NCI-H2196 treated with DMSO at 0.1 percent for 48 hours (cell line): ENCODE data around the gene CTSF.
A peak's percentile ranks its signal among the peaks of the same experiment; 100 is the strongest.
"Not testable (repeated sequence)": the region's sequence is repeated elsewhere in the genome, so short reads cannot be mapped to it uniquely, and the experiment has no call there.

Experiments
- DNase-seq: peaks from one replicate; lab custom pipeline; 2025; ENCODE audit not compliant: unreplicated experiment; lab: John Stamatoyannopoulos, UW

The CTSF gene

DNA sequence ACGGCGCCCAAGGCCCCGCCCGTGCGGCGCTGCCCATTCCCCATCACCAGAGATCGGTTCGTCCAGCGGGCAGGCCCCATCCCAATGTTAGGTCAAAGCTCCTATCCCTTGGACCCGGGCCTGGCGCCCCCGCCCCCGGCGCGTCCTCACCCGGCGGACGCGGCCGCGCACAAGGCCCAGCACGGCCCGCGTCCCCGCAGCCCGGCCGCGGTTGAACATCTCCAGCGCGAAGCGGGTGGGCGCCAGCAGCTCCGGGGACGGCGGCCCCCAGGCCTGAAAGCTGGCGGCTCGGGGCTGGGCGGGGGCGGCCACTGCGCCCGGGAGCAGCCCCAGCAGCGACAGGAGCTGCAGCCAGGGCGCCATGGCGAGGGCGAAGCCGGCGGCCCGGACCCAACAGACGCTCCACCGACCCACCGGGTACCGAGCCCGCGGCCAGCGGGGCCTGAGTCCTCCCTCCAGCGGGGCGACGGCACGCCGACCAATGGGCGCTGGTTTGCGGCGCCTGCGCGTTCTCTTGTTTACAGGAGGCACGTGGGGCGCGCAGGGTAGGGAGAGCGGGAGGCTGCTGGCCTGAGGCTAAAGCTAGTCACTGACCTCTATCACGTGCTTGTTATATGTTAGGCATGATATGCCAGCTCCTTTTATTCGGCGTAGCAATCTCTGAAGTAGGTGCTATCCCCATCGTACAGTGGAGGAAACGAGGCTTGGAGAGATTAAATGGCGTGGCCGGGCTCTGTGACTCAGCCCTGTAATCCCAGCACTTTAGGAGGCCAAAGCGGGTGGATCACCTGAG lies at the start of gene CTSF:
Gene CTSF, minus strand, starts transcription at position 483 of the 793 bp plus-strand sequence. Its CDS starts 120 bp downstream, at position 363.
- DNase-seq: peak; percentile 85

- no peak for DNase-seq
Observed at GRCh38 chr11:66617155-66617834, 48.9 kb upstream of the CTSF start.

DNA sequence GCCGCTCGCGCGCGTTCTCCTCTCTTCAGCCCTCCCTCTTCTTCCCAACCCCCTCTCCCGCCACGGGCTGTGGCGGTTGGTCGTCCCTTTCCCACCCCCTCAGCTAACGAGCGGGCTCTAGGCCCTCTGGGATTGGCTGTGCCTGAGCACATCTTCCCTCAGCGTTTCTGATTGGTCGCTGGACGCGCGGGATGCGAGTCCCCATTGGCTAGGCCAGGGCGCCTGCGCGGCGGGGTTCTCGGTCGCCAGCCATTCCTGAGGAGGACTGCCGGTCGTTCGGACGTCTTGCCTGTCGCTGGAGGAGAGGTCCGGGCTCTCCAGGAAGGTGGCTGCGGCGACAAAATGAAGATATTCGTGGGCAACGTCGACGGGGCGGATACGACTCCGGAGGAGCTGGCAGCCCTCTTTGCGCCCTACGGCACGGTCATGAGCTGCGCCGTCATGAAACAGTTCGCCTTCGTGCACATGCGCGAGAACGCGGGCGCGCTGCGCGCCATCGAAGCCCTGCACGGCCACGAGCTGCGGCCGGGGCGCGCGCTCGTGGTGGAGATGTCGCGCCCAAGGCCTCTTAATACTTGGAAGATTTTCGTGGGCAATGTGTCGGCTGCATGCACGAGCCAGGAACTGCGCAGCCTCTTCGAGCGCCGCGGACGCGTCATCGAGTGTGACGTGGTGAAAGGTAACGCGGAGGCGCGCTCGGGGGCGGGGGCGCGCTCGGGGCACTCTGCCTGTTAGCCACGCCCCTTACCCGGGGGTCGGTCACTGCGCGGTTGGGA lies 48.2 kb upstream of the CTSF start, which contains the start of gene RBM14:
Gene RBM14, plus strand, starts transcription at position 252 of the 776 bp plus-strand sequence. Its CDS starts 91 bp downstream, at position 343.
- DNase-seq: peak; percentile 98

GRCh38 chr11:66614073-66614472 lies 45.7 kb upstream of the CTSF start:
- DNase-seq: no peak

- DNase-seq: no peak
Observed at GRCh38 chr11:66612458-66612857, 44.1 kb upstream of the CTSF start.

GRCh38 chr11:66609721-66610617 lies 41.6 kb upstream of the CTSF start:
- no peak for DNase-seq

GRCh38 chr11:66607126-66607834 lies 38.9 kb upstream of the CTSF start:
- no peak for DNase-seq

GRCh38 chr11:66606608-66607007 lies 38.2 kb upstream of the CTSF start:
- DNase-seq: not testable (repeated sequence)

- no peak for DNase-seq
Observed at GRCh38 chr11:66604155-66604554, 35.7 kb upstream of the CTSF start.

DNA sequence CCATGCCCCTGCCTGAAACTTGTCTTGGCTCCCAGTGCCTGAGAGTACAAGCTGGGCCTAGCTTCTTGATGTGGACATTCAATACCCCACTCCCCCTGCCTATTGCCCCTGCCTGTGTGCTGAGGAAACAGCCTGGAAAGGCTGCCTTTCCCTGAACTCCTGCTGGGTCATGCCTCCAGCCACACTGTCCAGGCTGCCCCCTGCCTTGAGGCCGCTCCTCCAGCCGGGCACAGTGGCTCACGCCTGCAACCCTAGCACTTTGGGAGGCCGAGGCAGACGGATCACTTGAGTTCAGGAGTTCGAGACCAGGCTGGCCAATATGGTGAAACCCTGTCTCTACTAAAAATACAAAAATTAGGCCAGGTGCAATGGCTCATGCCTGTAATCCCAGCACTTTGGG lies 34.7 kb upstream of the CTSF start:
- no peak for DNase-seq

DNA sequence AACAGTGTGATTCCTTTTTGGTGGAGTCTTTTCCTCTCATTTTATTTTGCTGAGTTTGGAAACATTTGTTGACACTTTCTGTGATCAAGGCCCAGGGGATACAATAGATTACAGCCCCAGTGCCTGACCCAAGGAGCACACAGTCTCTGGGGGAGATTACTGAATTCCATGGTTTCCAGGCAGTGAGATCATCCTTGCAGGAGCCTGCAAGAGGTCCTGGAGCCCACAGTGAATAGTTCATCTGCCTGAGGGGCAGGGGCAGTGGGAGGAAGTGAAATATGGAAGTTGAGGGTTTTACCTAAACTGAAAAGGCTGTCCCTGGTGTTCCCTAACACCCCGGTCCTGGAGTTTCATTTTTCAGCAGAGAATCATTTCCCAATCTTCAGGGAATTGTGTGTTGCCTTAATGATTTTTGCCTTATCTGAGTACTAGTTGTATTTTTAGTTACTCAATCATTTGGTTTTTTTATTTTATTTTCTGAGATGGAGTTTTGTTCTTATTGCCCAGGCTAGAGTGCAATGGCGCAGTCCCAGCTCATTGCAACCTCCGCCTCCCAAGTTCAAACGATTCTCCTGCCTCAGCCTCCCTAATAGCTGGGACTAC lies 32.3 kb upstream of the CTSF start:
- DNase-seq: no peak

DNA sequence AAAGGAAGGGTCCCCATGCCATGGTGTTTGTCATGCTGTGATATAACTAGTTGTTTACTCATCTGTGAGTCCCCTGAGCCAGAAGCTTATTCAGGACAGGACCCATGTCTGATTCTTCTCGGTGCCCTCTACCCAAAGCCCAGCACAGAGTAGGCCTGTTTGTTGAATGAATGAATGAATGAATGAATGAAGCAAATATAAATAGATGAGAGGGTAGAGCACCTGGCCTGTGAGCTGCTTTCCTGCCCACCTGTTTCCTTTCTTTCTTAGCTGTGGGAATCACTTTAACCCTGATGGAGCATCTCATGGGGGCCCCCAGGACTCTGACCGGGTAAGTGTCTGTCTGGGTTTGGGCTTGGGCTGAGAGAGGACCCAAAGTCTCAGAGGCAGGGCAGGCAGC lies 31.8 kb upstream of the CTSF start:
- no peak for DNase-seq

DNA sequence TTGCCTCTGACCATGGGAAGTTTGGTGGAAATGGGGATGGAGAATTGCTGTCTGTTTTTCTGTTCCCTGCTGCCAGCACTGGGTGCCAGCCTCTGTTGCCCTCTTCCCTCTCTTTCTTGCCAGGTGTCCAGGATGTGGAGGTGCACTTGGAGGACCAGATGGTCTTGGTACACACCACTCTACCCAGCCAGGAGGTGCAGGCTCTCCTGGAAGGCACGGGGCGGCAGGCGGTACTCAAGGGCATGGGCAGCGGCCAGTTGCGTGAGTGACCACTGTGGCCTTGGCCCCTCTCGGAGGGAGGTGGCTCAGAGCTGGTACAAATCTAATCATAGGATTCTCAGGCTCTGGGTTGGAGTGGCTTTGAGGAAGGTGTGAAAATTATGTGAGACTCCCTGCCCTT lies 30.6 kb upstream of the CTSF start:
- no peak for DNase-seq

DNA sequence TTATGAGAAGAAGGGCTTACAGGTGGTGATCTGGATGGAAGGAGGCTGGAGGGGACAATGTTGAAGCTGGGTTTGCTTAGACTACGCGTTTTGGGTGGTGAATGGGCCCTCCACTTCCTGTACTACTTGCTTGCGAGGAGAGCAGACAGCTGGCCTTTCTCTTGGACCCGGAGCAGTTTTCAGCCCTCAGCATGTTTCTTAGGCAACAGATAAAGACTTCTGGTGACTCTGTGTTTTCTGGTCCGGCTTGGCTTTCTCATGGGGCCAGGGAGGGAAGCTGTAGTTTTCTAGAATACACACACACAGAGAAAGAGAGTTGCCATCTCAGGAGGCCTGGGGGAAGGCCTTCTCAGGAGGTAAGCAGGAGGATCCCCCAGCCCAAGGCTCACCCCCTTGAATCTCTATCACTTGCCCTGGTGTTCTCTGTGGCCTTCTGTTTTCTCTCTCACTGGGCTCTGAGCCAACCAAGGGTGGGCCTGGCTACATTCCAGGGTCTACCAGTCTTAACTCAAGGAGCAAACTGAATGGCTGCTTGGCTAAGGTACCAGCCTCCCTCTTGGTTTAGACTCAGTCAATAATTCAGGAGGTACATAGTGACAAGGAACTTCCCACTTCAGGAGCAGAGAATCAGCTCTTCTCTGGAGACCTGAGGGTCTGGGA lies 27.0 kb upstream of the CTSF start:
- no peak for DNase-seq

- DNase-seq: no peak
Observed at GRCh38 chr11:66593650-66594049, 25.2 kb upstream of the CTSF start.

DNA sequence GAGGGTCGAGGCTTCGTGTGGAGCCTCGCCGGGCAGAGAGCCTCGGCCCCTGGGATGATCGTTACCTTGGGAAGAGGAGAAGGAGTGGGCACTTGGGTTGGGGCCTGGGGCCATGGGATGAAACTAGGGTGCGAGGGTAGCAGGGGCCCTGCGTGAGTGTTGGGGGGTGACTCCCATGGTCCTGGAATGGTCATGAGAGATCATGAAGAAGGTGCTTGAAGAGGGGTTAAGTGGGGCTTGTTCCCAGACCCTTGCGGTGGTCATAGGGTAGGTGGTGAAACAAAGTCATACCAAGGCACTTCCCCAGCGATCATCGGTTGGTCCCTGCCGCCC lies 24.9 kb upstream of the CTSF start:
- DNase-seq: no peak

DNA sequence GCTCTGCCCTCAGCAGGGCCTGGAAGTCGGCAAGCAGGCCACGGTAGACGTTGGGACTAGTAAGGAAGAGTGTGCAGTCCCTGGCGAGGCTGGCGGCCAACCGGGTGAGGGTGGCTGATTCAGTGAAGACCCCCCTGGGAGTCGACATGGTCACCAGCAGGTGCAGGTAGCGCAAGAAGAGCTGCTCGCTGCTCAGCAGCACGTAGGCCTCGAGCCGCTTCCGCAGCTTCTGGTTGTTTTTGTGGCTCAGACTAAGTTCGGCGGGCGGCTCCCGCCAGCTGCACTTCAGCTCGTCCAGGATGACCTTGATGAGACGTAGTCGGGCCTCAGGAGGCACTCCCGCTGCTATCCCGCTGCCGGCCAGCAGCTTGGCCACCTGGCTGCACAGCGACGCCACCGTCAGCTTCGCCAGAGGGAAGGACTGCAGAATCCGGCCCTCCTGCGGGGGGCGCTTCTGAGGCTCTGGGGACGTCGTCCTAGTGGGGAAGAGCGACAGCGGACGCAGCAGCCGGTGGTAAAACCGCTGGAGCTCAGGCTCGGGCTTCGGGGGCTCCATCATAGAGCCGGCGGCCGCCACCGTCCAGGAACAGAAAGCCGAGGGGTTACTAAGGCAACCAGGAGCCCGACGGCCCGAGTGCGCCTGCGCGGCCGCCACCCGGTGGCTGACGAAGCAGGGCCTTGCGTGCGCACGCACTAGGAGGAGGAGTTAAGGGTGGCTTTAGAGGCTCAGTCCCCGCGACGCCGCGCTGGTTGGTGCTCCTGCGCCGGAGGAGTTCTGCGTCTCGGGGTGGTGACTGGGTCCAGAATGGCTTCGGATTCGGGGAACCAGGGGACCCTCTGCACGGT lies 24.3 kb upstream of the CTSF start, which contains the start of the genes CCDC87 and CCS:
Gene CCDC87, minus strand, starts transcription at position 607 of the 846 bp plus-strand sequence. Its CDS starts 48 bp downstream, at position 559.
Gene CCS, plus strand, starts transcription at position 729 of the 846 bp plus-strand sequence. Its CDS starts 77 bp downstream, at position 806.
- DNase-seq: peak; percentile 92

DNA sequence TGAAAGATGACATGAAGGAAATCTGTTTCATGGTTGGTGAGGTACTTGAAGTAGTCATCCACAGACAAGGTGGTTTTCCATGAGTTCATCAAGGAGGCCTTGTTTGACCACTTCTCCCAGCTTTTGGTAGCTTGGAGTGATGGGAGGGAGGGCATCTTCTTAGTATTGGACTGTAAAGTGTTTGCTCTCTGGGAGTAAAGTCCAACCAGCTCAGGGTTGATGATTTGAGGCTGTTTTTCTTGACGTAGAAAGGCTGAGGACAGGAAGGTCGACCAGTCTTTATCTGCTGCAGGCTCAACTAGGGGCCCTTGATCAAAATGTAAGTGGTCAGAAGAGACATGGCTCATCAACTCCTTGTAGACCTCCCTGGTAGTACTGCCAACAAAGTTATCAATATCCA lies 22.8 kb upstream of the CTSF start:
- no peak for DNase-seq
